Measurements from ENCODE around the gene HSD11B2. TPM values are rescaled to one million over a fixed set of nuclear protein-coding genes. Genes with fewer than 3 reads are reported as not detected.

HSD11B2 gene
- total and polyA plus RNA-seq, 2 of the 4 experiments (the other 2 are of a cell fraction): 0.26 TPM; not detected in 1

GRCh38 chr16:67423015-67423414, 7.9 kb upstream of the HSD11B2 start:
- 80% methylated on average over 1 of the region's 5 CpGs; no CpG with 5 or more reads in 1 of the 2 experiments for WGBS, 2 experiments (ENCODE audit: extremely low coverage in 2 of 2, insufficient read length in 1 of 2)
- Histone ChIP-seq H3K4me3 (ENCODE audit: insufficient read depth, low read depth, low read length) (no peak overlapping the region), H3K27ac (ENCODE audit: insufficient read depth, low read length) (no peak overlapping the region), H2BK120ac (ENCODE audit: low read depth, low read length) (no peak overlapping the region), H3K23ac (ENCODE audit: low read depth, low read length) (no peak overlapping the region), H4K8ac (ENCODE audit: low read depth in 2 of 2, low read length in 2 of 2) (no peak overlapping the region), H3K9me1 (ENCODE audit: insufficient read depth, low read length) (no peaks in the 10 kb centered on the region), H3K18ac (ENCODE audit: low read depth, low read length) (no peak overlapping the region), H4K20me1 (ENCODE audit: insufficient read depth, low read length) (no peaks in the 10 kb centered on the region), H3K14ac (replicated peaks; ENCODE audit: low read depth, low read length) (no peak overlapping the region), H3K79me1 (ENCODE audit: low read depth in 1 of 2, low read length in 2 of 2) (no peaks in the 10 kb centered on the region), H3K9me3 (ENCODE audit: control insufficient read depth, insufficient read depth, low read length) (no peaks in the 10 kb centered on the region), H3K9ac (ENCODE audit: low read depth, low read length) (no peak overlapping the region), H2AK5ac (ENCODE audit: low read depth, low read length) (no peak overlapping the region), H3K56ac (ENCODE audit: extremely low read depth, insufficient read depth, low read length) (no peak overlapping the region), H3K4me1 (ENCODE audit: control insufficient read depth, insufficient read depth, low read length) (no peaks in the 10 kb centered on the region), H3K27me3 (ENCODE audit: control insufficient read depth, insufficient read depth, low read length) (peaks cover 31% of the 10 kb centered on the region), H2BK20ac (ENCODE audit: low read depth, low read length) (no peak overlapping the region), H2BK5ac (ENCODE audit: low read depth, low read length, poor library complexity, severe bottlenecking) (no peak overlapping the region), H3K4me2 (ENCODE audit: low read depth, low read length) (no peak overlapping the region), H2BK15ac (ENCODE audit: low read depth, low read length) (no peak overlapping the region), H3K36me3 (ENCODE audit: control insufficient read depth, insufficient read depth, low read length) (no peaks in the 10 kb centered on the region), H4K5ac (ENCODE audit: low read depth, low read length) (no peak overlapping the region), H2AK9ac (replicated peaks; ENCODE audit: low read depth, low read length, poor library complexity) (no peak overlapping the region), H3K4ac (ENCODE audit: low read depth, low read length) (no peak overlapping the region), H4K91ac (ENCODE audit: insufficient read depth, low read depth, low read length) (no peak overlapping the region), H2AFZ (replicated peaks; ENCODE audit: low read length, poor library complexity) (no peak overlapping the region)
- ChIA-PET CTCF (no interaction called here), POLR2A (ENCODE audit: unreplicated experiment) (interaction anchor here (0.5 kb wide), 1 partner anchor 26 kb away, joined by 4 read pairs; no protein-coding TSS in a partner anchor)
- no TSS peak for BruUV-seq (replicated peaks)
- in situ Hi-C loops (cut with MboI; ENCODE audit: low sequenced_read_pairs) (no loop called here), intact Hi-C loops (cut with micrococcal nuclease) (no loop called here), dilution Hi-C loops (cut with HindIII; ENCODE audit: low sequenced_read_pairs, unreplicated experiment) (no loop called here)
- no peak for ATAC-seq (ENCODE audit: low read depth)
- no peak for TF ChIP-seq MAZ (IDR thresholded peaks at IDR 0.05; ENCODE audit: borderline replicate concordance, low read depth, low read length)
- TF ChIP-seq USF2 (IDR thresholded peaks at IDR 0.05; ENCODE audit: low read depth, low read length): no peak
- no peak for TF ChIP-seq BHLHE40 (IDR thresholded peaks at IDR 0.05; ENCODE audit: low read depth, low read length)
- no peak for DNase-seq

All from IMR-90 (cell line).